PC-9 (cell line): ENCODE results near the gene ERCC6L2. TPM values are rescaled to one million over a fixed set of nuclear protein-coding genes. Genes with fewer than 3 reads are reported as not detected.

Experiments used
- BruUV-seq: library from RNA; stranded (reverse); fragments of 400-500 nt; replicated peaks from 2 replicates; lab custom pipeline; 2021; lab: Mats Ljungman, UMichigan
- CTCF ChIA-PET: fragments of 300-600 bp; sonication (Branson Sonifier 250); formaldehyde crosslinking; loops from one replicate; lab custom pipeline; 2022; ENCODE audit warnings: antibody characterized with exemption; lab: Charles Lee
- POLR2A ChIA-PET: fragments of 300-600 bp; sonication (Branson Sonifier 250); formaldehyde crosslinking; loops from one replicate; lab custom pipeline; 2022; ENCODE audit warnings: antibody characterized with exemption; ENCODE audit not compliant: unreplicated experiment; lab: Charles Lee
- DNase-seq, 2 experiments: peaks; one replicate each; pipeline versions ENCODE4 v3.0.0 to v3.0.0-alpha.2; 2015 to 2022; ENCODE audit warnings: mixed read lengths in 1 of 2
- H2AFZ ChIP-seq: fragments of 200-600 bp; sonication (generic); 2 replicates; pipeline ENCODE4 v1.8.1; 2017; ENCODE audit warnings: antibody characterized with exemption
- H3F3A ChIP-seq: fragments of 200-600 bp; sonication (generic); 2 replicates; pipeline ENCODE4 v1.8.1; 2017; ENCODE audit warnings: antibody characterized with exemption, mild to moderate bottlenecking, low read depth; ENCODE audit not compliant: insufficient read depth
- H3K27ac ChIP-seq: fragments of 200-600 bp; sonication (generic); 2 replicates; pipeline ENCODE4 v1.6.1; 2016; ENCODE audit warnings: mixed run types
- H3K27me3 ChIP-seq: fragments of 200-600 bp; sonication (generic); 2 replicates; pipeline ENCODE4 v1.6.1; 2016; ENCODE audit warnings: low read depth, mixed run types; ENCODE audit not compliant: insufficient read depth
- H3K36me3 ChIP-seq: fragments of 200-600 bp; sonication (generic); 2 replicates; pipeline ENCODE4 v1.6.1; 2016; ENCODE audit warnings: low read depth, mixed run types
- H3K4me1 ChIP-seq: fragments of 200-600 bp; sonication (generic); replicated peaks from 2 replicates; pipeline ENCODE4 v1.6.1; 2016; ENCODE audit warnings: mixed run types; ENCODE audit not compliant: insufficient read depth
- H3K4me2 ChIP-seq: fragments of 200-600 bp; sonication (generic); 2 replicates; pipeline ENCODE4 v1.6.1; 2017; ENCODE audit warnings: mixed run types
- H3K4me3 ChIP-seq: fragments of 200-600 bp; sonication (generic); 2 replicates; pipeline ENCODE4 v1.6.1; 2016; ENCODE audit warnings: mixed run types
- H3K79me2 ChIP-seq: fragments of 200-600 bp; sonication (generic); 2 replicates; pipeline ENCODE4 v1.6.1; 2017; ENCODE audit warnings: low read depth, mixed run types
- H3K9me2 ChIP-seq: fragments of 200-600 bp; sonication (generic); 2 replicates; pipeline ENCODE4 v1.8.1; 2017; ENCODE audit warnings: mild to moderate bottlenecking; ENCODE audit not compliant: insufficient read depth
- H3K9me3 ChIP-seq: fragments of 200-600 bp; sonication (generic); 2 replicates; pipeline ENCODE4 v1.8.1; 2016; ENCODE audit warnings: low read depth; ENCODE audit not compliant: insufficient read depth
- H4K20me1 ChIP-seq: fragments of 200-600 bp; sonication (generic); 2 replicates; pipeline ENCODE4 v1.8.1; 2017; ENCODE audit not compliant: insufficient read depth
- EZH2 ChIP-seq: fragments of 200-600 bp; sonication (generic); IDR thresholded peaks from 2 replicates; pipeline ENCODE4 v1.8.0; 2017; ENCODE audit warnings: antibody characterized with exemption, low read depth
- intact Hi-C: fragments of 100-400 bp; cut with micrococcal nuclease; formaldehyde crosslinking; loops from one replicate; pipeline ENCODE4 v1.10.0; 2022; ENCODE audit not compliant: unreplicated experiment
- total RNA-seq: library from RNA; stranded (reverse); gene quantifications from 2 replicates; pipeline ENCODE4 v1.2.3, GENCODE V29; 2021
- TF ChIP-seq, protein P1 (sequence below): fragments of 200-600 bp; sonication (generic); conservative IDR thresholded peaks from 2 replicates; pipeline ENCODE4 v1.6.1; 2017; ENCODE audit warnings: mixed run types, antibody characterized with exemption, mild to moderate bottlenecking, moderate library complexity

Gene ERCC6L2
- total RNA-seq, 1 experiment from 2014 or later, result 41.4 TPM

DNA sequence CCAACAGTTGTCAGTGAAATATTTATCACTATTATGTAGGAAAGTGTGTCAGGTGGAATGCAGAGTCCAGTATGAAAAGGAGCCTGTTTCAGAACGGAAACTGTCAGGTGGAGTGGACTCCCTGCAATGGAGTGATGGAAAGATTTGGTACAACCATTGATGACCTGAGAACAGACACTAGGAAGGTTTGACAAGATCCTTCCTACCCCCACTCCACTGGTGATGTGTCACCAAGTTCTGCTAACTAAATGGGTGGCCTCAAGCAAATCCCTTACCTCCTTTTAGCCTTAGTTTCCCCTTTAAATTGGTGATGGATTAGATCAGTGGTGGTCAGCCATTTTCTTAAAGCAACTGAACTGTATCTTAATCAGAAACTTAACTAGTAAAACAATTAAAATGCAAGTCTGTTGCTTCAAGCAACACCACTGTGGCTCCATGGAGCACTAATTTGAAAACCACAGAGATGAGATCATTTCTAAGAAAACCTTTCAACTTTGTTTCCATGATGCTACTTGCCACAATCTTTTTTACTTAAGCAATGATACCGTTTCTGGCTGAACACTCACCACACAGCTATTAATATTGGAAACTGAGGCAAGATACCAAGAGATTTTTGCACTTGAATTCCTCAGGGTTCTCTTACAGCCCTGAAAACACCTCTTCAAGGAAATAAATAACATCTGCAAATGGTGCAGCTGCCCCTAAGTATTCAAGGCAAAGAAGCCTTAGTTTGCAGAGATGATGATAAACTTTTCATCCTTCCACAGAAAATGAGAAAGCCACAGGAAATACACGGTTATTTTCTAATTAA lies 140.6 kb downstream of the ERCC6L2 start:
- ChIA-PET POLR2A (no interaction called here), CTCF (no interaction called here)
- no peak overlapping the region for H3K4me3 ChIP-seq
- H3K36me3 ChIP-seq, result 0 out of 2 replicates have a peak, but pooled peaks cover 5% of the 10 kb centered on the region
- H3K9me3 ChIP-seq, result no peaks in the 10 kb centered on the region
- no peaks in the 10 kb centered on the region for H3K9me2 ChIP-seq
- no peak overlapping the region for H3K4me2 ChIP-seq
- no peaks in the 10 kb centered on the region for H3K4me1 ChIP-seq
- H3K79me2 ChIP-seq, result no peaks in the 10 kb centered on the region
- intact Hi-C loops, result no loop called here
- no TSS peak for BruUV-seq
- H4K20me1 ChIP-seq, result no peaks in the 10 kb centered on the region
- H3K27ac ChIP-seq, result no peak overlapping the region
- TF ChIP-seq, protein P1, sequence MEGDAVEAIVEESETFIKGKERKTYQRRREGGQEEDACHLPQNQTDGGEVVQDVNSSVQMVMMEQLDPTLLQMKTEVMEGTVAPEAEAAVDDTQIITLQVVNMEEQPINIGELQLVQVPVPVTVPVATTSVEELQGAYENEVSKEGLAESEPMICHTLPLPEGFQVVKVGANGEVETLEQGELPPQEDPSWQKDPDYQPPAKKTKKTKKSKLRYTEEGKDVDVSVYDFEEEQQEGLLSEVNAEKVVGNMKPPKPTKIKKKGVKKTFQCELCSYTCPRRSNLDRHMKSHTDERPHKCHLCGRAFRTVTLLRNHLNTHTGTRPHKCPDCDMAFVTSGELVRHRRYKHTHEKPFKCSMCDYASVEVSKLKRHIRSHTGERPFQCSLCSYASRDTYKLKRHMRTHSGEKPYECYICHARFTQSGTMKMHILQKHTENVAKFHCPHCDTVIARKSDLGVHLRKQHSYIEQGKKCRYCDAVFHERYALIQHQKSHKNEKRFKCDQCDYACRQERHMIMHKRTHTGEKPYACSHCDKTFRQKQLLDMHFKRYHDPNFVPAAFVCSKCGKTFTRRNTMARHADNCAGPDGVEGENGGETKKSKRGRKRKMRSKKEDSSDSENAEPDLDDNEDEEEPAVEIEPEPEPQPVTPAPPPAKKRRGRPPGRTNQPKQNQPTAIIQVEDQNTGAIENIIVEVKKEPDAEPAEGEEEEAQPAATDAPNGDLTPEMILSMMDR, result no peak
- no peak for TF ChIP-seq EZH2
- H2AFZ ChIP-seq, result no peak overlapping the region
- H3F3A ChIP-seq, result no peaks in the 10 kb centered on the region
- H3K27me3 ChIP-seq, result no peaks in the 10 kb centered on the region
- DNase-seq, result no peak
